CD14-positive monocyte (primary cell): Measurements from ENCODE around the gene S1PR3. TPM values are rescaled to one million over a fixed set of nuclear protein-coding genes. Genes with fewer than 3 reads are reported as not detected.

Experiments
- DNase-seq, 3 donors: peaks; one replicate each; pipeline ENCODE4 v3.0.0-alpha.2; 2011 to 2022
- H2AFZ ChIP-seq: 2 replicates; pipeline ENCODE4 v1.6.0; 2012; ENCODE audit warnings: mild to moderate bottlenecking, low read depth, low read length, inconsistent platforms; ENCODE audit not compliant: insufficient read depth, poor library complexity, severe bottlenecking
- H3K27ac ChIP-seq, 2 donors: 1 replicate in 1 of 2; 2 replicates in 1 of 2; pipeline ENCODE4 v1.5.1; 2012 to 2013; ENCODE audit warnings: low read length in 2 of 2, control low read depth in 1 of 2, inconsistent platforms in 1 of 2, low read depth in 1 of 2, mild to moderate bottlenecking in 1 of 2
- H3K27me3 ChIP-seq, 2 donors: one replicate each; pipeline versions ENCODE4 v1.6.0 to v1.6.1; 2011 to 2013; ENCODE audit warnings: low read length in 2 of 2; ENCODE audit not compliant: control insufficient read depth in 2 of 2, insufficient read depth in 2 of 2
- H3K36me3 ChIP-seq, 2 donors: replicated peaks in 1 of 2; 1 replicate in 1 of 2; 2 replicates in 1 of 2; pipeline versions ENCODE4 v1.5.1 to v1.6.1; 2012 to 2013; ENCODE audit warnings: low read length in 2 of 2, control low read depth in 1 of 2, inconsistent platforms in 1 of 2, mild to moderate bottlenecking in 1 of 2; ENCODE audit not compliant: insufficient read depth in 2 of 2, control insufficient read depth in 1 of 2
- H3K4me1 ChIP-seq, 2 donors: 1 replicate in 1 of 2; 2 replicates in 1 of 2; pipeline versions ENCODE4 v1.5.1 to v1.6.1; 2012 to 2013; ENCODE audit warnings: low read length in 2 of 2, control low read depth in 1 of 2, inconsistent platforms in 1 of 2, mild to moderate bottlenecking in 1 of 2, moderate library complexity in 1 of 2; ENCODE audit not compliant: insufficient read depth in 2 of 2, control insufficient read depth in 1 of 2
- H3K4me2 ChIP-seq: replicated peaks from 2 replicates; pipeline ENCODE3; 2012; ENCODE audit warnings: low read length, moderate library complexity, mild to moderate bottlenecking; ENCODE audit not compliant: poor library complexity, severe bottlenecking; ENCODE audit errors: extremely low read depth
- H3K4me3 ChIP-seq, 3 experiments: fragments of 200-600 bp in 1 of 3; sonication (generic) in 1 of 3; replicated peaks in 1 of 3; 1 replicate in 2 of 3; 2 replicates in 1 of 3; pipeline ENCODE4 v1.5.1; 2011 to 2013; ENCODE audit warnings: low read length in 3 of 3, mild to moderate bottlenecking in 3 of 3, control low read depth in 2 of 3, low read depth in 2 of 3, inconsistent platforms in 1 of 3, moderate library complexity in 1 of 3
- H3K79me2 ChIP-seq: 2 replicates; pipeline ENCODE4 v1.6.0; 2012; ENCODE audit warnings: mild to moderate bottlenecking, control low read depth, inconsistent platforms, low read length, moderate library complexity; ENCODE audit not compliant: insufficient read depth
- H3K9ac ChIP-seq: 2 replicates; pipeline ENCODE4 v1.6.0; 2017; ENCODE audit warnings: low read length, mild to moderate bottlenecking; ENCODE audit not compliant: insufficient read depth, poor library complexity, severe bottlenecking
- H3K9me3 ChIP-seq, 2 donors: replicated peaks in 1 of 2; 1 replicate in 1 of 2; 2 replicates in 1 of 2; pipeline versions ENCODE4 v1.5.1 to v1.6.1; 2012 to 2013; ENCODE audit warnings: low read length in 2 of 2, control low read depth in 1 of 2; ENCODE audit not compliant: control insufficient read depth in 1 of 2, insufficient read depth in 1 of 2
- H4K20me1 ChIP-seq: 2 replicates; pipeline ENCODE4 v1.6.0; 2012; ENCODE audit warnings: mild to moderate bottlenecking, low read length, control low read depth, moderate library complexity; ENCODE audit not compliant: insufficient read depth
- H3K27ac Mint-ChIP-seq, 7 donors: one replicate each; pipeline ENCODE4 v1.8.0; 2020; ENCODE audit warnings: mild to moderate bottlenecking in 7 of 7, mixed read lengths in 7 of 7, moderate library complexity in 6 of 7, inconsistent platforms in 2 of 7
- H3K27me3 Mint-ChIP-seq, 3 donors: one replicate each; pipeline ENCODE4 v1.8.0; 2021 to 2022; ENCODE audit warnings: low read depth in 3 of 3, mild to moderate bottlenecking in 3 of 3, mixed read lengths in 3 of 3, moderate library complexity in 3 of 3, inconsistent platforms in 1 of 3
- H3K36me3 Mint-ChIP-seq, 2 donors: one replicate each; pipeline ENCODE4 v1.8.0; 2020; ENCODE audit warnings: mixed read lengths in 2 of 2, inconsistent platforms in 1 of 2, mild to moderate bottlenecking in 1 of 2
- H3K4me1 Mint-ChIP-seq: one replicate; pipeline ENCODE4 v1.8.0; 2020; ENCODE audit warnings: mild to moderate bottlenecking, mixed read lengths
- H3K4me3 Mint-ChIP-seq, 2 donors: one replicate each; pipeline ENCODE4 v1.8.0; 2020; ENCODE audit warnings: mild to moderate bottlenecking in 2 of 2, mixed read lengths in 2 of 2, moderate library complexity in 1 of 2
- H3K9me3 Mint-ChIP-seq, 7 donors: one replicate each; pipeline ENCODE4 v1.8.0; 2020 to 2022; ENCODE audit warnings: mixed read lengths in 7 of 7, mild to moderate bottlenecking in 6 of 7, moderate library complexity in 6 of 7, inconsistent platforms in 2 of 7
- CTCF ChIP-seq: fragments of 200-600 bp; IDR thresholded peaks from one replicate; pipeline ENCODE4 v1.8.0; 2022; ENCODE audit warnings: antibody characterized with exemption, mild to moderate bottlenecking
- WGBS: methylation state at CpG from one replicate; pipeline ENCODE4 v1.1.5; 2013; ENCODE audit warnings: missing lambda C conversion rate; ENCODE audit not compliant: insufficient coverage; 5-methylcytosine and 5-hydroxymethylcytosine counted together
- intact Hi-C, 2 donors: fragments of 100-400 bp; cut with micrococcal nuclease; formaldehyde crosslinking; loops; one replicate each; pipeline versions ENCODE4 v1.15.0 to v1.15.1; 2023
- polyA plus RNA-seq, 3 donors: library from polyadenylated mRNA; depleted of rRNA in 1 of 3; unstranded in 2 of 3; stranded (reverse) in 1 of 3; fragments of 300-500 nt in 2 of 3; fragments of >200 nt in 1 of 3; fragmentation: Illumina TruSeq in 2 of 3; gene quantifications; 1 replicate in 2 of 3; 2 replicates in 1 of 3; pipeline ENCODE4 v1.2.3, GENCODE V29; 2012 to 2021

Gene S1PR3
- polyA plus RNA-seq, 3 donors = 28.2 to 59.7 (median 30.6) TPM

GRCh38 chr9:88993871-88994460 lies 2.7 kb downstream of the S1PR3 start:
- Histone ChIP-seq H3K9me3 (no peaks in the 10 kb centered on the region), H4K20me1 (peaks cover 73% of the 10 kb centered on the region), H3K4me3 (peak overlapping the region; percentile 94 to 99 (median 99)), H3K79me2 (peaks cover 65% of the 10 kb centered on the region), H3K27me3 (no peaks in the 10 kb centered on the region), H3K4me1 (peaks cover 62 to 78% of the 10 kb centered on the region in 2 donors), H3K4me2 (peak overlapping the region; percentile 94), H2AFZ (no peak overlapping the region), H3K9ac (no peak overlapping the region), H3K27ac (peak overlapping the region in 1 of 2 donors; percentile 1), H3K36me3 (peaks cover 37 to 51% of the 10 kb centered on the region in 2 donors)
- Mint-ChIP-seq H3K36me3 (peaks cover 57 to 62% of the 10 kb centered on the region in 2 donors), H3K27me3 (peaks cover 0 to 2% (median 1%) of the 10 kb centered on the region in 3 donors), H3K27ac (peak overlapping the region in 2 of 7 donors; percentile 50 to 66), H3K9me3 (peaks cover 0 to 2% (median 0%) of the 10 kb centered on the region in 7 donors), H3K4me1 (peaks cover 81% of the 10 kb centered on the region), H3K4me3 (peak overlapping the region; percentile 96 to 97)
- no peak for DNase-seq
- intact Hi-C loops = loop anchor here in 1 of 2 donors (5.0 kb wide), 1 partner anchor 57 kb away; no protein-coding TSS in a partner anchor
- no peak for TF ChIP-seq CTCF
- 98% methylated on average over 9 of the region's 14 CpGs for WGBS

- 100% methylated on average over 5 of the region's 9 CpGs for WGBS
- no peak for DNase-seq
- H3K4me1 ChIP-seq = peaks cover 55 to 72% of the 10 kb centered on the region in 2 donors
Measured at GRCh38 chr9:88994469-88995199, 3.4 kb downstream of the S1PR3 start.

More at GRCh38 chr9:88994469-88995199, 3.4 kb downstream of the S1PR3 start:
- Histone ChIP-seq H3K79me2 (peaks cover 65% of the 10 kb centered on the region), H3K9ac (no peak overlapping the region), H3K4me2 (peak overlapping the region; percentile 94), H4K20me1 (peaks cover 80% of the 10 kb centered on the region), H2AFZ (no peak overlapping the region), H3K36me3 (peaks cover 41 to 57% of the 10 kb centered on the region in 2 donors), H3K27me3 (no peaks in the 10 kb centered on the region), H3K4me3 (peak overlapping the region in 1 of 3 experiments; percentile 99), H3K9me3 (no peaks in the 10 kb centered on the region), H3K27ac (no peak overlapping the region)
- Mint-ChIP-seq H3K4me3 (peak overlapping the region; percentile 12 to 17), H3K36me3 (peaks cover 62 to 66% of the 10 kb centered on the region in 2 donors), H3K27me3 (peaks cover 0 to 2% (median 1%) of the 10 kb centered on the region in 3 donors), H3K27ac (no peak overlapping the region), H3K9me3 (peaks cover 0 to 2% (median 0%) of the 10 kb centered on the region in 7 donors), H3K4me1 (peaks cover 74% of the 10 kb centered on the region)
- TF ChIP-seq CTCF = no peak
- intact Hi-C loops = loop anchor here in 1 of 2 donors (5.0 kb wide), 1 partner anchor 57 kb away; no protein-coding TSS in a partner anchor
